ENCODE data around the gene TTC7B. TPM values are rescaled to one million over a fixed set of nuclear protein-coding genes. Genes with fewer than 3 reads are reported as not detected.

Gene TTC7B
- total and polyA plus RNA-seq, 2 of the 13 experiments (the other 11 are each of a cell fraction or from before 2014, with no cell fraction given), result 1.3 to 3.2 TPM

- TF ChIP-seq AKNA (CRISPR knock-in tag; IDR thresholded peaks at IDR 0.05; ENCODE audit: borderline replicate concordance), result no peak
- TF ChIP-seq FOXK2 (IDR thresholded peaks at IDR 0.05), result no peak
- no peak for TF ChIP-seq ZNF605 (CRISPR knock-in tag; IDR thresholded peaks at IDR 0.05)
- no peak for TF ChIP-seq ZNF691 (CRISPR knock-in tag; IDR thresholded peaks at IDR 0.05; ENCODE audit: borderline replicate concordance, low read depth)
Measured at GRCh38 chr14:90675399-90675798, 140.8 kb downstream of the TTC7B start (continued).

- DNase-seq (ENCODE audit: low spot score) (no peak), ATAC-seq (no peak), FAIRE-seq (no peak)
- Histone ChIP-seq H3K9me3 (ENCODE audit: low read length) (no peaks in the 10 kb centered on the region), H3K9ac (ENCODE audit: insufficient read depth, low read depth, low read length) (no peak overlapping the region), H3K27me3 (ENCODE audit: control insufficient read depth in 1 of 2, insufficient read depth in 2 of 2, low read length in 2 of 2) (no peaks in the 10 kb centered on the region), H2AFZ (ENCODE audit: low read length) (no peak overlapping the region), H3K27ac (ENCODE audit: extremely low read length, insufficient read depth, low read length) (no peak overlapping the region), H4K20me1 (ENCODE audit: insufficient read depth, low read length) (no peaks in the 10 kb centered on the region), H3K36me3 (replicated peaks in 1 of 2; ENCODE audit: control insufficient read depth in 1 of 2, insufficient read depth in 2 of 2, low read length in 2 of 2) (no peaks in the 10 kb centered on the region), H3K4me3 (replicated peaks in 1 of 3; ENCODE audit: insufficient read depth in 1 of 3, low read depth in 2 of 3, low read length in 3 of 3) (no peak overlapping the region), H3K4me2 (ENCODE audit: low read depth, low read length) (no peak overlapping the region), H3K4me1 (ENCODE audit: insufficient read depth, low read length) (no peaks in the 10 kb centered on the region), H3K79me2 (ENCODE audit: insufficient read depth, low read length) (no peaks in the 10 kb centered on the region)
- TF ChIP-seq ZNF550 (CRISPR knock-in tag; IDR thresholded peaks at IDR 0.05; ENCODE audit: borderline replicate concordance), result no peak
- no peak for TF ChIP-seq KLF16 (CRISPR knock-in tag; IDR thresholded peaks at IDR 0.05)
- no peak for TF ChIP-seq WIZ (CRISPR knock-in tag; IDR thresholded peaks at IDR 0.05)
- TF ChIP-seq ZNF800 (CRISPR knock-in tag; IDR thresholded peaks at IDR 0.05), result no peak
- TF ChIP-seq TFDP2 (CRISPR knock-in tag; IDR thresholded peaks at IDR 0.05), result no peak
- no peak for TF ChIP-seq TRIM22 (IDR thresholded peaks at IDR 0.05)
- no peak for TF ChIP-seq MYNN (CRISPR knock-in tag; IDR thresholded peaks at IDR 0.05; ENCODE audit: low read depth)
- no peak for TF ChIP-seq SMYD3 (CRISPR knock-in tag; IDR thresholded peaks at IDR 0.05)
- WGBS (ENCODE audit: low lambda C conversion rate), result 46% methylated on average over 5 of the region's 5 CpGs
- CTCF ChIA-PET (ENCODE audit: low intra/inter-chr PET ratio, low total read pairs), result no interaction called here
- intact Hi-C loops (cut with micrococcal nuclease; ENCODE audit: unreplicated experiment), result no loop called here
- in situ Hi-C loops (cut with HindIII; ENCODE audit: extremely low pct_ligation_motif_present, low pct_unique_long_range_greater_than_20kb), result no loop called here
- POLR2A ChIA-PET, result no interaction called here
- BruUV-seq (replicated peaks), result no TSS peak
Measured at GRCh38 chr14:90674716-90675115, 141.5 kb downstream of the TTC7B start.
